Duodenal mucosa (tissue), 2 donors: Measurements from ENCODE around the gene CATSPERB.
"Not testable (repeated sequence)": the region's sequence is repeated elsewhere in the genome, so short reads cannot be mapped to it uniquely, and the experiment has no call there.

Experiments
- H3K27ac ChIP-seq: one replicate; pipeline ENCODE4 v1.7.0; 2013; ENCODE audit warnings: low read depth, low read length
- H3K27me3 ChIP-seq, 2 donors: one replicate each; pipeline ENCODE4 v1.7.0; 2013; ENCODE audit warnings: low read length in 2 of 2, control low read depth in 1 of 2; ENCODE audit not compliant: insufficient read depth in 2 of 2, control insufficient read depth in 1 of 2
- H3K36me3 ChIP-seq, 2 donors: one replicate each; pipeline ENCODE4 v1.7.0; 2013; ENCODE audit warnings: low read length in 2 of 2, control low read depth in 1 of 2; ENCODE audit not compliant: insufficient read depth in 2 of 2, control insufficient read depth in 1 of 2
- H3K4me1 ChIP-seq, 2 donors: one replicate each; pipeline ENCODE4 v1.7.0; 2013; ENCODE audit warnings: low read length in 2 of 2, control low read depth in 1 of 2; ENCODE audit not compliant: insufficient read depth in 2 of 2, control insufficient read depth in 1 of 2
- H3K4me3 ChIP-seq, 2 donors: one replicate each; pipeline ENCODE4 v1.7.0; 2013; ENCODE audit warnings: low read length in 2 of 2, low read depth in 1 of 2
- H3K9ac ChIP-seq, 2 donors: one replicate each; pipeline ENCODE4 v1.7.0; 2013; ENCODE audit warnings: low read length in 2 of 2, low read depth in 1 of 2
- H3K9me3 ChIP-seq, 2 donors: one replicate each; pipeline ENCODE4 v1.7.0; 2013; ENCODE audit warnings: low read length in 2 of 2, control low read depth in 1 of 2; ENCODE audit not compliant: control insufficient read depth in 1 of 2

Gene CATSPERB

GRCh38 chr14:91647856-91648255, 84.0 kb downstream of the CATSPERB start:
- Histone ChIP-seq H3K9me3 (no peaks in the 10 kb centered on the region), H3K4me3 (no peak overlapping the region), H3K27me3 (no peaks in the 10 kb centered on the region), H3K36me3 (no peaks in the 10 kb centered on the region), H3K9ac (no peak overlapping the region), H3K4me1 (no peaks in the 10 kb centered on the region), H3K27ac (no peak overlapping the region)

GRCh38 chr14:91636604-91637003, 95.3 kb downstream of the CATSPERB start:
- no peaks in the 10 kb centered on the region for H3K27me3 ChIP-seq
- H3K4me1 ChIP-seq, result no peaks in the 10 kb centered on the region
- no peak overlapping the region for H3K9ac ChIP-seq
- H3K4me3 ChIP-seq, result no peak overlapping the region
- no peaks in the 10 kb centered on the region for H3K9me3 ChIP-seq
- H3K36me3 ChIP-seq, result no peaks in the 10 kb centered on the region
- H3K27ac ChIP-seq, result no peak overlapping the region

GRCh38 chr14:91624757-91625156, 107.1 kb downstream of the CATSPERB start:
- no peaks in the 10 kb centered on the region for H3K27me3 ChIP-seq
- H3K4me3 ChIP-seq, result no peak overlapping the region
- H3K4me1 ChIP-seq, result no peaks in the 10 kb centered on the region
- no peak overlapping the region for H3K9ac ChIP-seq
- H3K9me3 ChIP-seq, result no peaks in the 10 kb centered on the region
- H3K36me3 ChIP-seq, result no peaks in the 10 kb centered on the region
- no peak overlapping the region for H3K27ac ChIP-seq

- Histone ChIP-seq H3K9me3 (no peaks in the 10 kb centered on the region), H3K27ac (no peak overlapping the region), H3K4me1 (no peaks in the 10 kb centered on the region), H3K4me3 (no peak overlapping the region), H3K27me3 (no peaks in the 10 kb centered on the region), H3K36me3 (no peaks in the 10 kb centered on the region), H3K9ac (no peak overlapping the region)
Measured at GRCh38 chr14:91614187-91614586, 117.7 kb downstream of the CATSPERB start.

GRCh38 chr14:91613459-91614112, 118.3 kb downstream of the CATSPERB start:
- Histone ChIP-seq H3K27ac (no peak overlapping the region), H3K9ac (no peak overlapping the region), H3K4me1 (no peaks in the 10 kb centered on the region), H3K36me3 (no peaks in the 10 kb centered on the region), H3K4me3 (no peak overlapping the region), H3K9me3 (no peaks in the 10 kb centered on the region), H3K27me3 (no peaks in the 10 kb centered on the region)

- H3K4me3 ChIP-seq, result no peak overlapping the region
- no peaks in the 10 kb centered on the region for H3K27me3 ChIP-seq
- no peaks in the 10 kb centered on the region for H3K36me3 ChIP-seq
- H3K27ac ChIP-seq, result no peak overlapping the region
- H3K9ac ChIP-seq, result no peak overlapping the region
- no peaks in the 10 kb centered on the region for H3K4me1 ChIP-seq
- H3K9me3 ChIP-seq, result no peaks in the 10 kb centered on the region
Measured at GRCh38 chr14:91611528-91611927, 120.4 kb downstream of the CATSPERB start.

GRCh38 chr14:91609161-91609560, 122.7 kb downstream of the CATSPERB start:
- Histone ChIP-seq H3K9me3 (no peaks in the 10 kb centered on the region), H3K36me3 (no peaks in the 10 kb centered on the region), H3K4me1 (no peaks in the 10 kb centered on the region)

GRCh38 chr14:91607322-91608047, 124.4 kb downstream of the CATSPERB start:
- H3K27ac ChIP-seq, result no peak overlapping the region
- no peak overlapping the region for H3K4me3 ChIP-seq
- H3K27me3 ChIP-seq, result no peaks in the 10 kb centered on the region
- H3K9me3 ChIP-seq, result no peaks in the 10 kb centered on the region
- no peaks in the 10 kb centered on the region for H3K36me3 ChIP-seq
- no peaks in the 10 kb centered on the region for H3K4me1 ChIP-seq
- H3K9ac ChIP-seq, result no peak overlapping the region

More at GRCh38 chr14:91609161-91609560, 122.7 kb downstream of the CATSPERB start:
- H3K9ac ChIP-seq, result no peak overlapping the region
- no peak overlapping the region for H3K4me3 ChIP-seq
- no peak overlapping the region for H3K27ac ChIP-seq
- H3K27me3 ChIP-seq, result no peaks in the 10 kb centered on the region

GRCh38 chr14:91606851-91607250, 125.0 kb downstream of the CATSPERB start:
- H3K9ac ChIP-seq, result no peak overlapping the region
- H3K27ac ChIP-seq, result no peak overlapping the region
- no peak overlapping the region for H3K4me3 ChIP-seq
- no peaks in the 10 kb centered on the region for H3K27me3 ChIP-seq
- no peaks in the 10 kb centered on the region for H3K36me3 ChIP-seq
- H3K4me1 ChIP-seq, result no peaks in the 10 kb centered on the region
- H3K9me3 ChIP-seq, result no peaks in the 10 kb centered on the region

- H3K36me3 ChIP-seq, H3K9me3 ChIP-seq, H3K27ac ChIP-seq, H3K4me3 ChIP-seq, H3K9ac ChIP-seq, H3K27me3 ChIP-seq, H3K4me1 ChIP-seq: not testable (repeated sequence)
Measured at GRCh38 chr14:91604611-91605010, 127.3 kb downstream of the CATSPERB start.
